GM18868 (cell line): ENCODE data around the gene JOSD1.

ENCODE experiments used
- ATAC-seq: cut with Tn5 transposase; IDR thresholded peaks from one replicate; pipeline ENCODE4 v1.9.1; 2021; ENCODE audit warnings: mild to moderate bottlenecking, moderate library complexity; ENCODE audit not compliant: unreplicated experiment

JOSD1 gene

GRCh38 chr22:38733724-38734381, 33.1 kb upstream of the JOSD1 start:
- no peak for ATAC-seq

DNA sequence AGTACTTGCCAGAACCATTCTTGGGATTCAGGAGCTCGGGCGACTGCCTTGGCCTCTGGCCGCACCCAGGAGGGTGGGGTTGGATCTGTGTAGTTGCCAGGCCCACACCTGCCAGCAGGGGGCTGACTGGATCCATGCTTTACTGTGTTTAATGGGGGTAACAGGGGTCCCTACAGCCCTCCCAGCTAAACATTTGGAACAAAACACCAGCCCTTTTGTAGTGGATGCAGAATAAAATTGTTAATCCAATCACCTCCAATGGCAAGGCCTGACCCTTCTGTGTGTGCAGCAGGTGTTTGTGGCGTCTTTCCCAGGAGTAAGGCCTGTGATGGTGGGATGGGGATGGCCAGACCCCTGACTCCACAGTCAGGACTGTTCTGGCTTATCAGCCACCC, 32.6 kb upstream of the JOSD1 start:
- ATAC-seq, result no peak

DNA sequence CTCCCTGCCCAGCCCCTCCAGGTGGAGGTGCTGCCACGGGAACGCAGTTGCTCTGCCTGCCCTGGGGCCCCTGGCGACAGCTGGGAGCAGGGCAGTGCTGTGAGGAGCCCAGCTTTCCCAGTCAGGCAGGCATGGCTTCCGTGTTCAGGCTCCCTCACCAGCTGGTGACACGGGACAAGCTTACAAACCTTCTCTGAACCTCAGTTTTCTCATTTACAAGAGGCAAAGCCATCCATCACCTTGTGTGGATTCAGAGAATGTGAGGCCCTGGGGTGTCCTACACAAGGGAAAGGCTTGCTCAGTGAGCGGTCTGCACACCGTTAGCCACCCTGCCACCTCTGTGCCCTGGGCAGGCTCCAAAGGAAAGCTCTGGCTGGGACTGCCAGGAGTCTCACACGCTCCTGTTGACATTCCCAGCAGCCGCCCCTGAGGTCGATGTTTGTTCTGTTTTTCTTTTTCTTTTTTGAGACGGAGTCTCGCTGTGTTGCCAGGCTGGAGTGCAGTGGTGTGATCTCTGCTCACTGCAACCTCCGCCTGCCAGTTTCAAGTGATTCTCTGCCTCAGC, 31.6 kb upstream of the JOSD1 start:
- ATAC-seq, result no peak

GRCh38 chr22:38731703-38732161, 31.0 kb upstream of the JOSD1 start:
- no peak for ATAC-seq

- no peak for ATAC-seq
These were observed 29.7 kb upstream of the JOSD1 start for GRCh38 chr22:38730411-38730871.

DNA sequence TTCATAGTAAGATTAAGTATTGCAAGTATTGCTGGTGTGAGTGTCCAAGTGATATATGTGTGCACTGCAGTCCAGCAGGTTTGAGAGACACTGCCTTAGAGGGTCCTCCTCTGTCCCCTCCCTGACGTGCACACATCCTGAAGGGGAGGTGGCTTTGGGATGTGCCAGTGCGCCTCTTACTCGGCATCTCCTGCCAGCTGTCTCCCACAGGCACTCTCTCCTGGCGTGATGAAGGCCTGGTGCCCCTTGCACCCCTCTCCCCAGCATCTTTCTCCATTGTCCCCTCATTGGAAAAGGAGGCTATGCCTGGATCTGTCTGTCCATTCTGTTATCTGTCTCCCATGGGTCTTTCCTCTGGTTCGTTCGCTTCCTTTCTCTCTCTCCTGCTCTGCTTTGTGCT, 29.2 kb upstream of the JOSD1 start:
- no peak for ATAC-seq

GRCh38 chr22:38728871-38729796, 28.4 kb upstream of the JOSD1 start:
- no peak for ATAC-seq

DNA sequence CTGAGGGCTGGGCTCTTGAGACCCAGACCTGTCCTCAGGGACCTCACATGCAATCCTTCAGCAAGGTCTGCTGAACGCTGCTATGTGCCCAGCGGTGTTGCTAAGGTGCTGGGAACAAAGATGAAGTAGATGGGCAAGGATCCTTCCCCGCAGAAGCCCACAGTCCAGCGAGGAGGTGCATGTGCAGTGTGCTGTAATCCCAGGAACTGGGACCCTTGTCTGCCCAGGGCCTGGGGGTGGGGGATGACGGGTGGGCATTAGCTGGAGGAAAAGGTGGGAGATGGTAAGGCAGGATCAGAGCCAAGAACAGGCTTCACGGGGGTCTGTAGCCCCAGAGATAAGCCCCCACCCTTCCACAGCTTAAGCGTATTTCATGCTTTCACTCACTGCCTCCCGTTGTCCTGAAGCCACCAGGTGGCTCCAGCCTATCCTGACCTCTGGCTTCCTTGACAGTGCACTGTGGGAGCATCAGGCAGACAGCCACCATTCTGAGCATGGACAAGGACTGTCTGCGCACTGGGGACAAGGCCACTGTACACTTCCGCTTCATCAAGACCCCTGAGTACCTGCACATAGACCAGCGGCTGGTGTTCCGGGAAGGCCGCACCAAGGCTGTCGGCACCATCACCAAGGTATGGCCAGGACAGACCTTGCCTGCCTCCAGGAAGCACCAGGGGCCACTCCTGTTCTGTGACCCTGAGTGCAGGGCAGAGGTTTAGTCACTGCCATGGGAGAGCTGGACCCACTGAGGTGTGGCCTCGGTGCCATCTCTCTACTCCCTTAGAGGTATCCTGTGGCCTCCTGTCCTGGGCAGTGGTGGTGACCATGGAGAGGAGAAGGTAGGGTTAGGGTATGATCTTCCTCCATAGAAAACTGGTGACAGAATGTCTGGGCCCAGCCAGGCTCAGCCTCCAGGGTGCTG, 27.0 kb upstream of the JOSD1 start:
- ATAC-seq, result no peak

- ATAC-seq, result no peak
These were observed 26.4 kb upstream of the JOSD1 start for GRCh38 chr22:38727123-38727522.

DNA sequence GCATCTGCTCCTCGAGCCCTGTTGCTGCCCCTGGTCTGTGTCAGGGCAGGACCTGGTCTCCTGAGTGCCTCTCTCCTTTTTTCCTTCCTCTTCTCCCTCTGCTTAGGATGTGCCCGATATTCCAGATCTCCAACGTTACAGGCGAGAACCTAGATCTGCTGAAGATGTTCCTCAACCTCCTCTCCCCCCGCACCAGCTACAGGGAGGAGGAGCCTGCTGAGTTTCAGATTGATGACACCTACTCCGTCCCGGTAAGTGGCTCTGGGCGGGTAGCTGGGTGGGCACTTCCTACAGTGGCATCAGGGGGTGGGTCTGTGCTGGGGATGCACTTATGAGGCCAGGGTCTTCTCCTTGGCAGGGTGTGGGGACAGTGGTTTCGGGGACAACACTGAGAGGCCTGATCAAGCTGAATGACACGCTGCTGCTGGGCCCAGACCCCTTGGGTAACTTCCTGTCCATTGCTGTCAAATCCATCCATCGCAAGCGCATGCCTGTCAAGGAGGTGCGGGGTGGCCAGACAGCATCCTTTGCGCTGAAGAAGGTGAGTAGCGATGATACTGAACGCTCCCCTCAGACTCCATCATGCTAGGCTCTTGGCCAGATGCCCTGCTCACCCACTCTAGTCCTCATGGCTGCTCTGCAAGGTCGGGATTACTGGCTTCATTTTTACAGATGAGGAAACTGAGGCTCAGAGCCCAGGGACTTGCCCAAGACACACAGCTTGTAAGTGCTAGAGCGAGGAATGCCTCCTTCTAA, 25.3 kb upstream of the JOSD1 start:
- no peak for ATAC-seq

DNA sequence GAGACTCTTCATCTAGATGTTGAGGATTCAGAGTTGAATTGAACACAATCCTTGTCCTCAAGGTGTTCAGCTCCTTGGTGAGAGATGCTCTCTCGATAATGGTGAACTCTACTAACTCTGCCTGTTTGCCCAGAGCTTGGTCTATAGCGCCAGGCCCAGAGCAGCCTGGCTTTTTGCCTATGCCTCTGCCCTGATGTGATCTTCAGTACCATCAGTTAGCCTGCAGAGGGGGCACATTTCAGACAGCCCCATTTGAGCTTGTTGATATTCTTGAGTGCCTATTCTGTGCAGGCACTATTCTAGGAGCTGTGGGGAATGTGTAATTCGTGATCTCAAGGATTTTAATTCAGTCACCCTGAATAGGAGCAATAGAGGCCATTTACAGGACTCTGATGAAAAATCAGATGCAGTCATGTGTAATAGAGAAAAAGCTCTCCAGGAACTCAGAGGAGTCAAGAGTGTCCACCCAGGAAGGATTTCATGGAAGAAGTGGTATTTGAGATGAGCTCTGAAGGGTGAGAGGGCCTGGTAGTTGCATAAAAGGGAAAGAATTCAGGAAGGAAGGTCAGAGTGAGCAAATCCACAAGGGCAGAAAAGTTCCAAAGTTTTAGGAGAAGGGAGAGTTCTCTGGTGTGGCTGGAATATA, 24.3 kb upstream of the JOSD1 start:
- no peak for ATAC-seq

GRCh38 chr22:38724176-38724575, 23.4 kb upstream of the JOSD1 start:
- ATAC-seq, result no peak

DNA sequence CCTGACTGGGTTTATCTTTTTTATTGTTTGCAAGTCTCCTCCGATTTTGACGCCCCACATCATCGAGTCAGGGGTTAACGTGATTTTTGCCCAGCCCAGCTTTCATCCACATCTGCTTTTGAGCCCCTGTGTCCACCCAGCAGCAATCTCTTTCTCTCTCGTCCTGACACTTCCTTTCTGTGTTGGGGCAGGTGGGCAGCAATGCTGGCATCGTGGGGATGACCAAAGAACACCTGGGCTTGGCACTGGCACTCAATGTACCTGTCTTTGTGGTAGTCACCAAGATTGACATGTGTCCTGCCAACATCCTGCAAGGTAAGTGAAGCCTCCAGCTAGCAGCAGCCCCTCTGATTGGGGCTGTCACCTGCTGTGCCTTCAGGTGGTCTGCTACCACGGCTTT, 20.8 kb upstream of the JOSD1 start:
- no peak for ATAC-seq

DNA sequence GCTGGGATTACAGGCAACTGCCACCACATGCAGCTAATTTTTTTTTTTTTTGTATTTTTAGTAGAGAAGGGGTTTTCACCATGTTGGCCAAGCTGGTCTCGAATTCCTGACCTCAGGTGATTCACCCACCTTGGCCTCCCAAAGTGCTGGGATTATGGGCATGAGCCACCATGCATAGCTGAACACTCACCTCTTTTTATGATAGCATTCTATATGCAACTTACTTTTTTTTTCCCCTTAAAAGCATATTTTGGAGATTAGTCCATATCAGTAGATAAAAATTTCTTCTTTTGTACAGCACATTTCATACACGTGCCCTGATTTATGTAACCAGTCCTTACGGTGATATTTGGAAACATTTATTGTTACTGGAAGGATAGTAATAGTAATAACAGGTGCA, 19.6 kb upstream of the JOSD1 start:
- no peak for ATAC-seq

GRCh38 chr22:38719196-38719595, 18.5 kb upstream of the JOSD1 start:
- no peak for ATAC-seq

DNA sequence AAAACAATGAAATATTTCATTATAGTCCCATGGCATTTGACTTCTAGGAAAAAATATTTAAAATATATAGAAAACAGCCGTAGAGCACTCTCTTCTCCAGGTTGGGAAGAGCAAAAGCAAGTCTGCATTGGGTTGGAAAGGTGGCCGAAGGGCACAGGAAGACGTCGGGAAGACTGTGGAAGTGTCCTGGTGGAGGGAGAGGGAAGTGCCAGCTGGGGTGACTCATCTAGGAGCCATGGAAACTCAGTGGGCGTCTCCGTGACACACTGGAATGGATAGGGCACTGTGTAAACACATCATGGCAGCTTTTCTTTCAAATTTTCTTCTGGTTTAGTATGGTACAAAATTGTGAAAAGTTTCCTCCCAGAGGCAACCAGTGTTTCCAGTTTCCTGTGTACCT, 17.7 kb upstream of the JOSD1 start:
- ATAC-seq, result no peak

DNA sequence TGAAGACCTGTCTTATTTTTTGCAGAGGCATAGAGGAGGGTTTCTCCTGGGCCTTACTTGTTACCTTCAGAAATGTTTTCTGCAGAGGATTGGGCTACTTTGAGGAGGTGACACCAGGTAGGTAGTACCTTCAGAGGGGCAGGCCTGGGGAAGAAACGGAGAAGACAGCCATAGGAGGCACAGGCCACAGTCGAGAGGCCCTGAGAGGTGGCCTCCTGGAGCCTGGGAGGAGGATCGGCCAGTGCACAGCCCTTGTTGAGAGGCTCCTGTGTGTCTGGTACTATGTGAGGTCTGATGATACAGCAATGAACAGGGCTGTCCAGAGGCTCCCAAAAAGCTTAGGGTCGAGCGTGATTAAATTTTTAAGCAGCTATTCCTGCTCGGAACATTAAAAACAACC, 16.5 kb upstream of the JOSD1 start:
- no peak for ATAC-seq

GRCh38 chr22:38716826-38717225, 16.1 kb upstream of the JOSD1 start:
- ATAC-seq, result no peak

- ATAC-seq, result no peak
These were observed 15.5 kb upstream of the JOSD1 start for GRCh38 chr22:38716271-38716670.

DNA sequence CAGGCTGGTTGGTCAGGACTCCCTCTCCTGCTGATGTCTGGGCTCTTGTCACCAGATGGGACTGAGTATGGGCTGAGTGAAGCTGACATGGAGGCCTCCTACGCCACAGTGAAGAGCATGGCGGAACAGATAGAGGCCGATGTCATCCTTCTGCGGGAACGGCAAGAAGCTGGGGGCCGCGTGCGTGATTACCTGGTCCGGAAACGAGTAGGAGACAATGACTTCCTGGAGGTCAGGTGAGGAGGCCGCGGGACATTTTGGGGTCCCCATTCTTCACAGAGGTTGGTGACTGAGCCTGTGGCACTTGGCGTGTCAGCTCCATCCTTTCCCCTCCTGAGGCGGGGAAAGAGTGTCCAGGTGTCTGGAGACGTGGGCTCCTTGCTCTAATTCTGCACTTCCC, 15.1 kb upstream of the JOSD1 start:
- ATAC-seq, result no peak
